Measurements from ENCODE around the gene PMPCA.

PMPCA gene

GRCh38 chr9:136456258-136456657, 45.8 kb downstream of the PMPCA start:
- DNase-seq (ENCODE audit: low spot score): no peak

GRCh38 chr9:136457326-136457725, 46.9 kb downstream of the PMPCA start:
- no peak for DNase-seq (ENCODE audit: low spot score)

- no peak for DNase-seq (ENCODE audit: low spot score)
Observed at GRCh38 chr9:136459425-136459824, 49.0 kb downstream of the PMPCA start.

GRCh38 chr9:136460772-136461325, 50.4 kb downstream of the PMPCA start:
- DNase-seq (ENCODE audit: low spot score): no peak

GRCh38 chr9:136462664-136463063, 52.2 kb downstream of the PMPCA start:
- no peak for DNase-seq (ENCODE audit: low spot score)

- DNase-seq (ENCODE audit: low spot score): no peak
Observed at GRCh38 chr9:136463578-136463977, 53.1 kb downstream of the PMPCA start.

- DNase-seq (ENCODE audit: low spot score): no peak
Observed at GRCh38 chr9:136464241-136464640, 53.8 kb downstream of the PMPCA start.

- DNase-seq (ENCODE audit: low spot score): no peak
Observed at GRCh38 chr9:136465500-136466154, 55.2 kb downstream of the PMPCA start.

- DNase-seq (ENCODE audit: low spot score): no peak
Observed at GRCh38 chr9:136466155-136466541, 55.7 kb downstream of the PMPCA start.

GRCh38 chr9:136467766-136468165, 57.3 kb downstream of the PMPCA start:
- DNase-seq (ENCODE audit: low spot score): no peak

GRCh38 chr9:136470356-136470755, 59.9 kb downstream of the PMPCA start:
- no peak for DNase-seq (ENCODE audit: low spot score)

- DNase-seq (ENCODE audit: low spot score): no peak
Observed at GRCh38 chr9:136470792-136471469, 60.5 kb downstream of the PMPCA start.

- no peak for DNase-seq (ENCODE audit: low spot score)
Observed at GRCh38 chr9:136471802-136472487, 61.5 kb downstream of the PMPCA start.

GRCh38 chr9:136472640-136473353, 62.3 kb downstream of the PMPCA start:
- no peak for DNase-seq (ENCODE audit: low spot score)

- DNase-seq (ENCODE audit: low spot score): no peak
Observed at GRCh38 chr9:136473354-136473721, 62.9 kb downstream of the PMPCA start.

Measured in AG08395 (cell line).